Activated effector memory CD4-positive, alpha-beta T cell treated with Interleukin-2 at 50 U/mL for 16 hours (primary cell): Measurements from ENCODE around the gene SYT14.
"Not testable (repeated sequence)": the region's sequence is repeated elsewhere in the genome, so short reads cannot be mapped to it uniquely, and the experiment has no call there.

Source experiments
- DNase-seq: peaks from one replicate; pipeline ENCODE4 v3.0.0-alpha.2; 2020

Gene SYT14

DNA sequence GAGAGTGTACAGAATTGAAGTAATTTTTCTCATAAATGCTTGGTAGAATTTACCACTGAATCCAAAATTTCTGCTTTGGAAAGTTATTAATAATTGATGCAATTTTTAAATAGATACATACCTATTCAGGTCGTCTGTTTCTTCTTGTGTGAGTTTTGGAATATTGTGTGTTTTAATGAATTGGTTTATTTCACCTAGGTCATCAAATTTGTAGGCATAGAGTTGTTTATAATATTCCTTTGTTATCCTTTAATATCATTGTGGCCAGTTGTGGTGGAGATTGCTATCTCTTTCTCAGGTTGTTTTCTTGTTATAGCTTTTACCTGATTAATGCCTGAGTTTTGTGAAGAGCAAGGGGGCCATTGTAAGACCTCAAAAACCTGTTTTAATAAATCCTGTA is 93.5 kb downstream of the SYT14 start:
- no peak for DNase-seq

DNA sequence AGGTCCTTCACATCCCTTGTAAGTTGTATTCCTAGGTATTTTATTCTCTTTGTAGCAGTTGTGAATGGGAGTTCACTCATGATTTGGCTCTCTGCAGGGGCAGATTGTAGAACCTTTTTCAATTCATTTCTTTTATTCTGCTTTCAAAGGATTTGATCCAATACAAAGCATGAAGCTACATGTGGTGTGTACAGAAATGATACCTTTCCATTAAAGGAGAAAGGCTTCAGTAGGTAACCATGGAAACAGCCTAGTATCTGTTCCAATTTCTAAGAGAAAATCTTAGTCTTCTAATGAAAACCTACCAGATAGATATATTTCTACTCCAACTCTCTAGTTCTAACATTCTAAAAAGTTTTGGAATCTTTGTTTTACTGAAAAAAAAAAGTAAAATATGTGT is 105.0 kb downstream of the SYT14 start:
- DNase-seq, result no peak

DNA sequence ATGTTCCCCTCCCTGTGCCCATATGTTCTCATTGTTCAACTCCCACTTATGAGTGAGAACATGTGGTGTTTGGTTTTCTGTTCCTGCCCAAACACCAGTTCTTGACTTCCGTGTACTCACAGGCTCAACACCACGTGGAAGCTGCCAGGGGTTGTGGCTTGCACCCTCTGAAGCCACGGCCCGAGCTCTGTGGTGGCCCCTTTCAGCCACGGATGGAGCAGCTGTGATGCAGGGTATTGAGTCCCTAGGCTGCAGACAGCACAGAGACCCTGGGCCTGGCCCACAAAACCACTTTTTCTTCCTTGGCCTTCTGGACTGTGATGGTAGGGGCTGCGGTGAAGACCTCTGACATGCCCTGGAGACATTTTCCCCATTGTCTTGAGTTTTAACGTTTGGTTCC is 111.6 kb downstream of the SYT14 start:
- no peak for DNase-seq

DNA sequence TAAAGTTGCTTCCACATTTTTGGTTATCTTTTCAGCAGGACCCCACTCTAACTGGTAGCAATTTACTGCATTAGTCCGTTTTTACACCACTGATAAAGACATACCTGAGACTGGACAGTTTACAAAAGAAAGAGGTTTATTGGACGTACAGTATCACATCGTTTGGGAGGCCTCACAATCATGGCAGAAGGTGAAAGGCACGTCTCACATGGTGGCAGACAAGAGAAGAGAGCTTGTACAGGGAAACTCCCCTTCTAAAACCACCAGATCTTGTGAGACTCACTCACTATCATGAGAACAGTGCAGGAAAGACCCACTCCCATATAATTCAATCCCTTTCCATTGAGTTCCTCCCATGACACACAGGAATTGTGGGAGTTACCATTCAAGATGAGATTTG is 112.5 kb downstream of the SYT14 start:
- DNase-seq, result not testable (repeated sequence)

DNA sequence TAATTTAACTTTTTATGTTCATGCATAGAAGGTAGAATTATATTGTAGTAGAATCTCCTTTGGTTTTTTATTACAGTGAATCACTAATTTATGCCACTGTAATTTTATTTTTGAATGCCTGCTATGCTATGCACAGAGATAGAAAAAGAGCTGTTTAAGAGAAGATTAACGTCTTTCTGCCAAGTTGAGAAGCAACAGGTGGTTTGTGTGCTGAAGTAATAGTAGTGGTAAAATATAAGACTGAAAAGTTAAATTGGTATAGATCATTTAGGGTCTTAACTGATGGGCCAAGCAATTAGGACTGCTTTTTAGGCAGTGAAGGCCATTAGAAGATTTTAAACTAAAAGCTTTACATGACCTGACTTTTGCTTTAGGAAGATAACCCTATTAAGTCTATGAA is 115.1 kb downstream of the SYT14 start:
- DNase-seq, result no peak

DNA sequence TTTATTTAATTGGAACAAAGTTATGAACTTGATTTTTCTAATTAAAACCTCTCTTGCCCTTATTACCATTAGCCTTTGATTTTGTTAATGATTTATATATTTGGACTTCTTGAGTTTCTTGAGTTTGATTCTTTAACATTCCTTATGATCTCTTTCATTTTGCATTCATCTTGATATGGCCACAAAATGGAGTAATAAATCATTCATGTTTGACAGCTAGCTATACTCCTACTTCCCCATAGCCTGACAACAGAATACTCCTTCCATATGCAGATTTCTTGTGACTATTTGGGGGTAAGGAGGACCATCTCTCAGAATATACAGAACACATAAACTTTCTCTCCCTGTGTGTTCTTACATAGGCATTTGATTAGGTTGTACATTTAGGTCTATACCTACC is 119.6 kb downstream of the SYT14 start:
- no peak for DNase-seq

DNA sequence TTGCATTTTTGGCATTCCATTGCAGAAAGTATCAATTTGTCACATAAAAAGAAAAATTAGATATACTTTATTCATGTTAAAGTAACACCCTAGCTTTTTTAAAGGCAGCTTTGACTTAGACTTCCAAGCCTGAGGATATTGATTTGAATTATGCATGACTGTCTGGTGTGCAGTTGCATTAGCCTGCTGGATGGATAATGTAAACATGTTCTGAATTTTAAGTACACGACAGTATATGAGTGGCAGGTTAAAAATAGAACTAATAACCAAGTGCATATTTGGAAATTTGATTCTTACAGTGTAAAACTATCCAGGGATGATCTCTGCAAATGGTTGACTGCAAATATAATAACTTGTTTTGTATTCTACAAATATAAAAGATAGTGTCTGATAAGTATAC is 124.0 kb downstream of the SYT14 start:
- DNase-seq, result no peak

DNA sequence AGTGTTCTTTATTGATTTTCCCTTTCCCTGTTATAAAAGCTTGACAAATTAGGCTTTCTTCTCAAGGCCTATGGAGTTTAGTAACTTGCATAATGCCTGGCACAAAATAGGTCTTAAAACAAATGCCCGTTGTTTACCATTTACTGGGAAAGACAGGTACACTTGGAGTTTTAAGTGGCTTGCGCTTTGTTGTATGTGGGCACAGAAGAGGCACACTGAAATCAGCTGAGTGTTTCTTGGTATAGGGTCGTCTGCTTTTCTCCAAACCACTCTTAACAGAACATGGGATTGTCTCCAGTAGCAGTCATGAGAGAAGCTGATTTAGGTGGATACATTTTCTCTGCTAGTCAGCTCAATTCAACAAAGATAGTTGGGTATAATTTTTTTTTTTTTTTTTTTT is 132.5 kb downstream of the SYT14 start:
- DNase-seq, result no peak

DNA sequence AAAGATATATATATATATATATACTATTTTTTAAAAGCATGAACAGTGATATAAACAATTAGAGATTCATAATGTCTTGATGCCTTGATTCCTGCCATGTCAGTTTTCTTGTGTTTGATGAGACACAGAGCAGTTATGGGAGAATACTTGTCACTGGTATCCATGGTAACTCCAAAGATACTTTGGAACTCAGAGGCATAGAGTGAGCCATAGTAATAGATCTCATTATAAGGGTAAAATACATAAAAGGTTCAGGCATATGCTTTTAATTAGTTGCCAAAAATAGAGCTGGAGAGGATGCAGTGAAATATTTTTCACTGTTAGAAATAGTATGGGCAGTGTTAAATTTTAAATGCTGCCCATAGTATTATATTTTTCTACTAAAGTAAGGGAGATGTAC is 134.1 kb downstream of the SYT14 start:
- DNase-seq, result no peak

DNA sequence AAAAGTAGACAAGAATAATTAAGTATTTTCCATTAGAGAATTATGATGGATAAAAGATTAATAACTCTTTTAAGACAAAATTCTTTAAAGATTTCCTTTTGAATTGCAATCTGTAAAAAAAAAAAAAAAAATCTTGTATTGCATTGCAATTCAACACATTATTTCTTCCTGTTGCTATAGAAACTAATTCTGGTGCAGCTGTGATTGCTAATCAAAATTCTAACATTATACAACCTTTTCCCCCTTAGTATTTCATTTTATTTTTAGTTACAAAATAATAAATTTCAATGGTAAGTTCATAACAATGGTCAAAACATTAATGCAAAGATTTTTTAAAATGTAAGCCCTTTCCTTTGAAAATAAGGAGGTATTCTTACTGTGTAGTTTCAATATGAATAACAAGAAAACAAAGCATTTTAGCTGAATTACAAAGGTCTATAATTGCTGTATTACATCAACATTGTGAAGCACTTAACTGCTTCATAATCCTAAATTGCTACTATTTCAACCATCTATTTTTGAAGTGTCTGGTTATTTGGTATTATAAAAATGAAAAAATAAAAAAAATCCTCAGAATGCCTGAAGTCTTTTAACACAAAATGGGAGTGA is 135.0 kb downstream of the SYT14 start:
- no peak for DNase-seq

DNA sequence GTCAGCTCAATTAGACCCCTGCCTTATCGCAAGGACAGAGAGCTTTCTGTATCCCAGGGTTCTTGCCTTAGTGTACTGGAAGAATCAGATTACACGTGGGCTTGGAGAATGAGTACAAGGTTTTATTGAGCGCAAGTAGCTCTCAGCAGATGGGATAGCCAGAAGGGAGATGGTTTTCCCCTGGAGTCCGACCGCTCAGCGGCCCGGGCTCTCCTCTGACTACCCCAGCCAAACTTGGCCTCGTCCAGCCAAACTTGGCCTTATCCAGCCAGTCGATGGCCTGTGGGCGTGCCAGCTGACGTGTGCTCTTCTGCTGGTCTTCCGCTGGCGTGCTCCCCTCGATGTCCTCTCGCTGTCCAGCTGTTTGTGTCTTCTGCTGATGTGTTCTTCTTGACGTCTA is 136.9 kb downstream of the SYT14 start:
- DNase-seq, result no peak

DNA sequence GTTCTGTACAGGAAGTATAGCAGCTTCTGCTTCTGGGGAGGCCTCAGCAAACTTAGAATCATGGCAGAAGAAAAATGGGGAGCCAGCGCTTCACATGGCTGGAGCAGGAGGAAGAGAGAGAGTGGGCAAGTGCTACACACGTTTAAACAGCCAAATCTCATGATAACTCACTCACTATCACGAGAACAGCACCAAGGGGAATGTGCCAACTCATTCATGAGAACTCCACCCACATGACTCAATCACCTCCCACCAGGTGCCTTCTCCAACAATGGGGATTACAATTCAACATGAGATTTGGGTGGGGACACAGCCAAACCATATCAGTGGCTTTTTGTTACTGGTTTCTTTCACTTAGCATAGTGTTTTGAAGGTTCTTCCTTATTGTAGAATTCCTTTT is 138.6 kb downstream of the SYT14 start:
- DNase-seq, result no peak

DNA sequence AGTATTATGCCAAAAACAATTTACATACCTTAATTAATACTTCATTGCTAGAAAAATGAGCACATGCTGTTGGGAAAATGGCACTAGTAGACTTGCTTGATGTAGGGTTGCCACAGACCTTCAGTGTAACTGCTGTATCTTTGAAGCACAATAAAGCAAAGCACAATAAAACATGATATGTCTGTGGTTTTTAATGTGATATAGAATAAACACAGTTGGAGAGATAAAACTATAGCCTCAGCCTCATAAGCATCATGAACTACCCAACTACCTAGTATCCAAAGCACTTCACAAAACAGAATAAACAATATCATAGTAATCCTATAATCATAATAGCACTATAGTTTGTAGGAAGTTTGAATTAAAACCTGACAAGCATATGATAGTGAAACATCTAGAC is 143.5 kb downstream of the SYT14 start:
- no peak for DNase-seq

DNA sequence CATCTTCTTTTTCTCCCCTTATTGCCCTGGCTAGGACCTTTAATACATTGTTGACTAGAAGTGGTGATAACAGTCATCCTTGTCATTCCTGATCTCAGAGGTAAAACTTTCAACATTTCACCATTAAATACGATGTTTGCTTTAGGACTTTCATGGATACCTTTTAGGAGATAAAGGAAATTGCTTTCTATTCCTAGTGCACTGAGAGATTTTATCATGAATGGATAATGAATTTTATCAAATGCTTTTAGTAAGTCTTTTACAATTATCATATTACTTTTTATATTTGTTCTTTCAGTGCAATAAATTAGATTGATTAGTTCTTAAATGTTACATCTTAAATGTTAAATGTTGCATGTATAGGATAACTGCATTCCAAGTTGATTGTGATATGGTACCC is 147.3 kb downstream of the SYT14 start:
- DNase-seq, result no peak

DNA sequence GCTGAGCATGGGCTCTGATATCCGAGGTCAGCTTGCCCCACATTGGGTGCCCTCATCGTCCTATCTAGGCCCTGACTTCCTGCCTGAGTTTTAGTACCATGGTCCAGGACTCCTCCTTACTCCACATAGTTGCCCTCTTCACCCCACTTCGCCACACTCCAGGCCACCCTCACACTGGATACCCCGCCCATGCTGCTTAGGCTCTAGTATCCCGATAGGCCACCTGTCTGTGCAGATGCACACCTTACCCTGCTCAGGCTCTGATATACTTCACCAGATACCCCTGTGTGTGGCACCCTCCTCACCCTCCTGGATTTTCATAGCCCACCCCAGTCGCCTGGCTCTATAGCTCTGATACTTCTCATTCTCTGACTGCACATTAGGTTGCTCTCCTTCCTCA is 149.0 kb downstream of the SYT14 start:
- DNase-seq, result no peak

DNA sequence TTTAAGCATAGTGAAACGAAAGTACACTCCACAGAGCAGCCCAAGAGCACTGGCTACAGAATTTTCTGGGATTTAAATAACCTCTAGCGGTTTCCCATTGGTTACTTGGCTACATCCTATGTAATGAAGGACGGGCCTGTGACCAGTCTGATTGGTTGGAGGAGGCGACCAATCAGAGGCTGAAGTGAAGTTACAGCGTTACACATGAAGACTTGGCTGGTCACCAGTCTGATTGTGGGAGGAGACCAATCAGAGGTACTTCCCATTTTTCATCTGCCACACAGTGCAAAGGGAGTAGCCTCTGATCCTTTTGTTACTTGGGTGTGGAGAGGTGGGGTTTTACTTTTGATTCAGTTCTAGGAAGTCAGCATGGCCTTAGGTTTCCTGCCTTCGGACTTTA is 151.8 kb downstream of the SYT14 start:
- DNase-seq, result no peak

DNA sequence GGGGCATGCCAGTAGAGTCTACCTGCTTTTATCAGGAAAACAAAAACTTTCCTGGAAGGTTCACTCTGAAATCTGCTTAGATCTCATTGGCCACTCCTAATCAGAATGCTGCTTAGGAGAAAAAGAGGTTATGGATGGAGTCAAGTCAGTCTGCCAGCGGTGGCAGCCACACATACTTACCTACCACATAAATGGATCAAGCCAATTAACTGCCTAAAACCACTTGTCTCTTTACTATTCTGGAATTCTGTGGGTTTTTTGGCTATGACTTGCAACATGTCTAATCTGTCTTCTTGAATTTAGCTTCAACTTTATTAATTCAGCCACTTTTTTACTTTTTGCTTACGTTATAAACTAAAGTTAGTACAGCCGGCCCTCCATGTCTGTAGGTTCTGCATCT is 154.3 kb downstream of the SYT14 start:
- no peak for DNase-seq

DNA sequence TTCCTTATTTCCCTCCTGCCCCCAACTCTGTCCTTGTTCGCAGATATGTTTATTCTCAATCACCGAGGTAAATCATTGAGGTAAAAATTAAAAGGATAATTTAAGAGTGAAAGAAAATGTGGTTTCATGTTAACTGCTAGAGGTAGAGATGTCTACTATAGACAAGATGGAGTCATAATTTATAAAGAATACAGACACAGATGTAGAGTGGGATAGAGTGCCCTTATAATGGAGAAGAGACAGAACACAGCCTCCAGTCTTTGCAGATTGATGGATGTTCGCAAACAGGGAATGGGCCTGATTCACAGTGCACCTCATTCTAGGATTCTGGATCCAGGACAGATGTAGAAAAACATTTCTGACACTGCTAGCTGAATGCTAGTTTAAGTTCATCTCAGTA is 155.4 kb downstream of the SYT14 start:
- DNase-seq, result no peak

DNA sequence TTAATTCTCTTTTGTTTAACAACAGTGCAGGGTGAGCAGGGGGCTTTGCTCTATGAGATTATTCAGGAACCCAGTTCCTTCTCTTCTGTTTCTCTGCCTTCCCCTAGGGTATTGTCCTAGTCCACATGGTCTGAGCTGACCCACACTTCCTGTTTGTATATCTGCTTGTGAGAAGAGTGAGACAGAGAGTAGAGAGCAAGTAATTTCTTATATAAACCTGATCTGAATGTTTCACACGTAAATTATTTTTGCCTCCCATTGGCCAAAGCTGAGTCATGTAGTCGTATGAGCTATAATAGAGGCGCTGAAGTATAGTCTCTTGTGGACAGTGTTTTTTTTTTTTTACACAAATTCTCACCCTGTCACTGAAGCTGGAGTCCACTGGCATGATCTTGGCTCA is 160.3 kb downstream of the SYT14 start:
- DNase-seq, result no peak

DNA sequence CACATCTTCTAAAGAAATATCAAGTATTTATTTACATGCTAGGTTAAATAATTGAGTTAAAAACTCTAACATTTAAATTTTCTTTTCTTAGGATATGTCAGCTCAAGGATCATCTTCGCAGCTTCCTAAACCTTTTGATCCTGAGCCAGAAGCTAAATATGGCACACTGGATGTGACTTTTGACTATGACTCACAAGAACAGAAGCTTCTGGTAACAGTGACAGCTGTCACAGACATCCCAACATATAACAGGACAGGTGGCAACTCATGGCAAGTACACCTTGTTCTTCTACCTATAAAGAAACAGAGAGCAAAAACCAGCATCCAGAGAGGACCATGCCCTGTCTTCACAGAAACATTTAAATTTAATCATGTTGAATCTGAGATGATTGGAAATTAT is 161.9 kb downstream of the SYT14 start:
- DNase-seq, result no peak

DNA sequence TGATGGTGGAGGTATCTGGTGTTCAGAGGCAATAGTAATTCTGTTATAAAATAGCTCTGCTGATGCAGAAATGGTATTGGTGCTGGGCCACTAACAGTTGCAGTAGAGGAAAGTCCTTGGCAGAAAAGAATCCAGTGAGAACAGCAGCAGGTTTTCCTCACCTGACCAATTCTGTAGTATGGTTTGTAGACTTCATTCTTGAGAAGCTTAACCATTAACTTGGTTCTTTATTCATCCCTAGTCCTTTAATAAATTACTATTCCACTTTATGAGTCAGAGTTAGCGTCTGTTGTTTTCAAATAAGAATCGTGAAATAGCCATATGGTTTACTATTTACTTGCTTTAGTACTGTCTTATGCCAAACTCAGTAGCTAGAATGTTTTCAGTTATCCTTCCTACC is 166.1 kb downstream of the SYT14 start:
- DNase-seq, result no peak

DNA sequence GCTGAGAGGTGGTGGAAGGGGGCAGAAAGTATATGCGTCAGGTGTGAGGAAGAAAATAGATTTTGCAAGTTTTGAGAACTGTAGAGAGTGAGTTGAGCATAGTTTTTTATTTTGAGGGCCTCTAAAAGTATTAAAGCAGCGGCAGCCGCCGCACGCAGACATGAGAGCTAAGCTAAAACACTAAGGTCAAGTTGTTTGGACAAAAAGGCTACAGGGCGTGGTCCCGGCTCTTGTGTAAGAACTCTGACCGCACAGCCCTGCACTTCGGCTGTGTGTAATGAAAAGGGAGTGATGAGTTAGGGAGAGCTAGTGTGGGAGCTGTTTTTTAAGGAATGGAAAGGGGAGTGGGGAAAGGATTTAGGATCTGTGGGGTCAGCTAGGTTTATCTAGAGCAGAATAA is 174.9 kb downstream of the SYT14 start:
- DNase-seq, result not testable (repeated sequence)

DNA sequence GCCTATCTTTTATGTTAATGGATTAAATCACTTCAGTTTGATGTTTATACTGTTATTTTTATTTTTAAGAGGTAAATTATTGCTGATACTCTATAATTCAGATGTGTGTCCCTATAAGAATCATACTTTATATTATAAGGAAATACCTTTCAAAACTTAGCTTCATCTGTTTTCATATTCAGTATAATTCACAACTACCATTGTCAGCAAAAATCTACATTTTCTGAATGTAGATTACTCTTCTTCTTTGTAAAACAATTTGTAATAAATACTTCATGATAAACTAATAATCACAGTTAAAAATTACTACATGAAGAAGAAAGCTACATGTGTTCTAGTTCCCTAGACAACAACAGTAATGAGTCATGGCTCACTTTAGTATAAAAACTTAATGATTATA is 179.2 kb downstream of the SYT14 start:
- DNase-seq, result no peak

DNA sequence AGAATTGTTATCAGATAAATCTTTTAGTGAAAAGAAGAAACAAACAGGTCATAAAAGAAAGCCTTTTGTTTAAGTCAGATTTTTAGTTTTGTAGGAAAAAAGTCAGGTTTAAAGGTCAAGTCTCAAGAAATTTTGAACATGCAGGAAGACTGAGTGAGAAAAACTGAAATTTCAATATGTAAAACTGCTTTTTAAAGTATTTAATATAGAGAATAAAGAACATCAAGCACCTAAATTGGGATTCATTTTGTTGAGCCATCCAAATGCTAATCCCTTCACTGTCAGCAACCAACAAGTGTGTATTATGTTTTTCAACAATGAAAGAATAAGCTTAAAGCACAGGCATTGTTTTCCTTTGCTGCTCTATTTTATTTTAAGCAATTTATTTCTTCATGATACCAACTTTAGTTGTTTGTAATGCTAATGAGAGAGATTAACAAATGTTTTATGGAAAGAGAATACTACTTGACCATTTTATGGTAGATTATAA is 179.7 kb downstream of the SYT14 start:
- no peak for DNase-seq

DNA sequence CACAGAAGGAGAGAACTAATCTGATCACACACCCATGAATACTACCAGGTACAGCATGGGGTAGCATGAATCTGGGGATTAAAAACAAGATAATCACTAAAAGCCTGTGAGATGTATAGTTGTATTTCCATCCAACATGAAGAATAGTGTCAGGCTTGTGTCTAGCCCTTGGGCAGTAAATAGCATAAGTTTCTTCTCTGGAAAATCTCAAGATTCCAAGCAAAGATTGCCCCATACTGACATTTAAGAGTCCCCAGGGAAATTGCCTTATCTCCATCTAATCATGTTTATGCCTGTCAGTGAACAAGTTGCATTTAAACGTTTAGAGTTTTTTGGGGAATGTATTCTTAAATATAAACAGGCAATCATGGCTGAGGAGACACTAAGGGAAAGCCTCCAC is 185.4 kb downstream of the SYT14 start:
- DNase-seq, result no peak
